HepG2 (cell line): ENCODE measurements around the gene KANSL1L.

Source experiments
- KAT7 ChIP-seq: IDR thresholded peaks from 2 replicates; pipeline ENCODE4 v1.6.1; 2018; ENCODE audit warnings: borderline replicate concordance, missing compliant biosample characterization
- NFRKB ChIP-seq: fragments of 450-650 bp; IDR thresholded peaks from 2 replicates; pipeline ENCODE4 v1.6.1; 2017
- NR3C1 ChIP-seq: sonication (generic); formaldehyde crosslinking; IDR thresholded peaks from 2 replicates; pipeline ENCODE4 v1.4.0; 2020; ENCODE audit warnings: missing genetic modification reagents
- RNF2 ChIP-seq: fragments of 450-650 bp; conservative IDR thresholded peaks from 2 replicates; pipeline ENCODE4 v1.6.1; 2016; ENCODE audit warnings: low read depth
- SMYD3 ChIP-seq: sonication (generic); formaldehyde crosslinking; IDR thresholded peaks from 2 replicates; pipeline ENCODE4 v1.8.1; 2023; ENCODE audit warnings: mild to moderate bottlenecking, missing genetic modification reagents
- TARDBP ChIP-seq: sonication (generic); formaldehyde crosslinking; IDR thresholded peaks from 2 replicates; pipeline ENCODE4 v1.8.0; 2022; ENCODE audit warnings: mild to moderate bottlenecking, missing genetic modification reagents
- ZNF543 ChIP-seq: sonication (generic); formaldehyde crosslinking; IDR thresholded peaks from 2 replicates; pipeline ENCODE4 v1.4.0; 2020; ENCODE audit warnings: mild to moderate bottlenecking, missing genetic modification reagents
- TF ChIP-seq, protein P1 (sequence below): sonication (generic); formaldehyde crosslinking; IDR thresholded peaks from 2 replicates; pipeline ENCODE4 v1.5.1; 2020; ENCODE audit warnings: missing genetic modification reagents, mild to moderate bottlenecking, borderline replicate concordance

- no peak for TF ChIP-seq TARDBP (CRISPR knock-in tag)
- TF ChIP-seq SMYD3 (CRISPR knock-in tag), result no peak
- no peak for TF ChIP-seq KAT7 (CRISPR knock-in tag)
- no peak for TF ChIP-seq ZNF543
- TF ChIP-seq NR3C1 (CRISPR knock-in tag), result no peak
- TF ChIP-seq, protein P1, sequence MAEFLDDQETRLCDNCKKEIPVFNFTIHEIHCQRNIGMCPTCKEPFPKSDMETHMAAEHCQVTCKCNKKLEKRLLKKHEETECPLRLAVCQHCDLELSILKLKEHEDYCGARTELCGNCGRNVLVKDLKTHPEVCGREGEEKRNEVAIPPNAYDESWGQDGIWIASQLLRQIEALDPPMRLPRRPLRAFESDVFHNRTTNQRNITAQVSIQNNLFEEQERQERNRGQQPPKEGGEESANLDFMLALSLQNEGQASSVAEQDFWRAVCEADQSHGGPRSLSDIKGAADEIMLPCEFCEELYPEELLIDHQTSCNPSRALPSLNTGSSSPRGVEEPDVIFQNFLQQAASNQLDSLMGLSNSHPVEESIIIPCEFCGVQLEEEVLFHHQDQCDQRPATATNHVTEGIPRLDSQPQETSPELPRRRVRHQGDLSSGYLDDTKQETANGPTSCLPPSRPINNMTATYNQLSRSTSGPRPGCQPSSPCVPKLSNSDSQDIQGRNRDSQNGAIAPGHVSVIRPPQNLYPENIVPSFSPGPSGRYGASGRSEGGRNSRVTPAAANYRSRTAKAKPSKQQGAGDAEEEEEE, result no peak
- no peak for TF ChIP-seq RNF2
- no peak for TF ChIP-seq NFRKB
Measured at GRCh38 chr2:210162466-210163124, 8.6 kb downstream of the KANSL1L start.
